Retinal pigment epithelial cell (primary cell): ENCODE results near the gene PRKCZ.

Experiments used
- DNase-seq: peaks from one replicate; pipeline ENCODE4 v3.0.0-alpha.2; 2010; ENCODE audit warnings: low read depth
- H3K4me3 ChIP-seq: 2 replicates; pipeline ENCODE4 v1.5.1; 2011; ENCODE audit warnings: mild to moderate bottlenecking, low read length, control low read depth, moderate library complexity
- TF ChIP-seq, protein P1 (sequence below): conservative IDR thresholded peaks from 2 replicates; pipeline ENCODE4 v1.5.1; 2011; ENCODE audit warnings: low read depth, low read length, control low read depth, inconsistent platforms

Gene PRKCZ

DNA sequence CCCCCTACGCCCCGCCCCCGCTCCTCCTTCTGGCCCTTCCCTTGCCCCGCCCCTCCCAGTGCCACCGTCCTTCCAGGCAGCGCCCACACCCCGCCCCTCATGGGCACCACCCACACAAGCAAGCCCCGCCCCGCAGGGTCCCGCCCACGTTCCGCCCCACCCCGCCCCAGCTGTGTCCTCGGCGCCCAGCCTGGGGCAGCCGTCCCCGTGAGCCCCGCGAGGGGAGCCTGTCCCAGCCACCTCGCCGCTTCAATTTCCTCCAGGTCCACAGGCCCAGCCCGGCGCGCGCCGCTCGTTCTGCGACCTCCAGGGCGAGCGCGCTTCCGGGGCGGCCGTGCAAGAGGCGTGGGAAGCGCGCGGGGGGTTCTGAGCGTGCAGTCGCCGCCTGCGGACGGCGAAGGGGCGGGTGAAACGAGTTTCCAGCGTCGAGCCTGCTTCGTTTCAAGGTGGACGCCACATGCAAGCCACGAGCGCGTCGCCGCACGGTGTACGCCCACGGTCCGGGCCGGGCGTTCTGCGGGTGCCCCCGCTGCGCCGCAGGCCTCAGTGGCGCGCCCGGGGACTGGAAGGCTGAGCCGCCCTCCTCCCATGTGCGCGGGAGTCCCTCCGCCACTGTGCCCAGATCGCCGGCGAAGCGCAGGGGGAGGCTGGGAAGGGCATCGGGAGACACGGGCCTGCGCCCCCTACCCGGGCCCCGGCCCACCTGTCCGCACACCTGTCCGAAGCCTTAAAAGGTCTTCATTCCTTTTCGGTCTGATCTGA is 155.2 kb downstream of the PRKCZ start:
- peak overlapping the region; percentile 28 for H3K4me3 ChIP-seq
- TF ChIP-seq, protein P1, sequence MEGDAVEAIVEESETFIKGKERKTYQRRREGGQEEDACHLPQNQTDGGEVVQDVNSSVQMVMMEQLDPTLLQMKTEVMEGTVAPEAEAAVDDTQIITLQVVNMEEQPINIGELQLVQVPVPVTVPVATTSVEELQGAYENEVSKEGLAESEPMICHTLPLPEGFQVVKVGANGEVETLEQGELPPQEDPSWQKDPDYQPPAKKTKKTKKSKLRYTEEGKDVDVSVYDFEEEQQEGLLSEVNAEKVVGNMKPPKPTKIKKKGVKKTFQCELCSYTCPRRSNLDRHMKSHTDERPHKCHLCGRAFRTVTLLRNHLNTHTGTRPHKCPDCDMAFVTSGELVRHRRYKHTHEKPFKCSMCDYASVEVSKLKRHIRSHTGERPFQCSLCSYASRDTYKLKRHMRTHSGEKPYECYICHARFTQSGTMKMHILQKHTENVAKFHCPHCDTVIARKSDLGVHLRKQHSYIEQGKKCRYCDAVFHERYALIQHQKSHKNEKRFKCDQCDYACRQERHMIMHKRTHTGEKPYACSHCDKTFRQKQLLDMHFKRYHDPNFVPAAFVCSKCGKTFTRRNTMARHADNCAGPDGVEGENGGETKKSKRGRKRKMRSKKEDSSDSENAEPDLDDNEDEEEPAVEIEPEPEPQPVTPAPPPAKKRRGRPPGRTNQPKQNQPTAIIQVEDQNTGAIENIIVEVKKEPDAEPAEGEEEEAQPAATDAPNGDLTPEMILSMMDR = no peak
- peak; percentile 62 for DNase-seq

DNA sequence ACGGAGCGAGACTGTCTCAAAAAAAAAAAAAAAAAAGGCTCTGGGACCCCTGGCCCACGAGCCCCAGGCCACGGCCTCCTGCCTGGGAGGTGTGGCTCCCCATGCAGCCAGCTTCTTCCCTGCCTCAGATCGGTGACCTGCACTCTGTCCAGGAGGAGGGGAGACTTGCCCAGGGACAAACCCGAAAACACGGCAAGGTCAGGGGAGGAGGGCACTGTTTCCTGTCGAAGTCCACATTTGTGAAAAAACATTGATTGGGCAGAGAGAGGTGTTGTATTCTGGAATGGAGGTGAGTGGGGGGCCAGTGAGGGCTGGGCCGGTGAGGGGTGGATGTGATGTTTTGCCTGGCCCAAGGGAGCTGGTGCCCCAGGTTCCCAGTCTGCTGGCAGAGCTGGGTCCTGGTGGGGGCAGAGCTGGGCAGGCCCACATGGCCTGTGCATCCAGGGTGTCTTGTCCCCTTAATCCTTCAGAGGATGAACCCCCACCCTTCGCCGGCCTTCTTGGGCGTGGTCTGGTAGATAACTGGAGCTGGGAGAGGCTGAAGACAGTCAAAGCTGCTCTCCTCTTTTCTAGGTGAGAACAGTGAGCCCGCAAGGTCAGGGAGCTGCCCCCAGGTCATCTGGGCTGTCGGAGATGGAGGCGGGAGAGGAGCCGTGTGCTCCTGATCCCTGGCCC is 156.7 kb downstream of the PRKCZ start:
- TF ChIP-seq, protein P1 = no peak
- no peak for DNase-seq
- no peak overlapping the region for H3K4me3 ChIP-seq

DNA sequence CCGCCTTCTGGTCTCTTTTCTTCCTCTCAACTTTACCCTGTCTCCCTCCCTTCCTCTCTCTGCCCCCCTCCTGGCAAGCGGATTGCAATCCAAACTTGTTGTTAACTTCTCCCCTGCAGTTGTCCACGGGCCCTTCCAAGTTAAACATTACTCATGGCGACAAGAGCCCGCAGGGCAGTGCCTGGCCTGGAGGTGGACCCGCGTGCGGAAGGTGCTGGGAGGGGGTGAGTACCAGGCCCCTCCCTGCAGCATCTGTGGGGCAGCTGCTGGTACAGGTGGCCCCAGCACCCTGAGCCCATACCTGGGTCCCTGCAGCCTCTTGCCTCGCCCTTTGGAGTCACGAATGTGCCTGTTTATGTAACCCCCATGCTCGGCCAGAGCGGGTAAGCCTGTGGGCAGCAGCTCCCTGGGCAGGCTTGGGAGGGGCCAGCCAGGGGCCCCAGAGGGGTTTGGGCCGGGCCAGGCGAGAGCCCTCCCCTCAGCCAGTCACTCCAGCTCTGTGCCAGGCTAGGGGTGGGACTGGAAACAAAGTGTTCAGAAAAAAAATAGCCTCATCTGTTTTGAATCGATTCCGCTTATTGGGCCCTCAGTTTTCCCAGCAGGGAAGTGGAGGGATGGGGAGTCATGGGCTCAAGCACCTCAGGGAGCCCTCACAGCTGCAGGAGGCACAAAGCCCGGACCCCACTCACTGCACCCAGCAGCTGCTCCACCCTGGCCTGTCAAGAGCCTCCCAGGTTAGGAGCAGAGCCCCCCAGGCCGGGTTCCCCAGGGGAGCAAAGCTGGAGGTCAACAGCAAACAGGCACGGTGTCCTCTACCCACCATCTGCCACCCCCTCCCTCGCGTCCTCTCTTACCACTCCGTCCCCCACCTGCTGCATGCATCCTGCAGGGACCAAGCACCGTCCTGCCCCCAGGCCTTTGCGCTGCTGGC is 158.4 kb downstream of the PRKCZ start:
- DNase-seq = no peak
- H3K4me3 ChIP-seq = no peak overlapping the region
- TF ChIP-seq, protein P1 = no peak

DNA sequence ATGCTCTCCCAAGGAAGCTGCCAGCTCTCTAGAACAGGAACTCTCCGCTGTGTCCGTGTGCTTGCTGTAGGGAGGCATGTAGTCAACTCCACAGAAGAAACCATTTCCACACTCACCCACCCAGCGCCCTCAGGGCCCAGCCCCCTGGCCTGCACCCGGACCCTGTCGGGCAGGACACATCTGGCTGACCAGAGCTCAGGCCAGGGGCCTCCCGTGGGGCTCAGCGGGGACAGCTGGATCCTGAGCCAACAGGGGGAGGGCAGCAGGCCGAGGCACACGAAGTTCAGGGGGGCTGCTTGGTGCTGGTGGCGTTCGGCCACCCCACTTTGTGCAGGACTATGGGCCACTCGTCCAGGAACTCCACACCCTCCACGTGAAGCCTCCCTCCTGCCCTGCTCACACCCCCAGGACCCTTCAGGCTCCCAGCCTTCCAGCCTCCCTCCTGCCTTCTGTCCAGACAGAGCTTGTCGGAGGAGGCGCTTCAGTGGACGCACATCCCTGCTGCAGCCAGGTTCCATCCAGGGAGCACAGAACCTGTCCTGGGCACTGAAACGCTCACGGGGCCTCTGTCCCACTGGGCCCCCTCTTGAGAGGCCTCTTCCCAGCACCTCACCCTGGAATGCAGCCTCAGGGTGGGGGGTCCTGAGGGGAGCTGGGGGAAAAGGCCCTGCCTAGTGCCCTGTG is 159.3 kb downstream of the PRKCZ start:
- H3K4me3 ChIP-seq = no peak overlapping the region
- no peak for DNase-seq

DNA sequence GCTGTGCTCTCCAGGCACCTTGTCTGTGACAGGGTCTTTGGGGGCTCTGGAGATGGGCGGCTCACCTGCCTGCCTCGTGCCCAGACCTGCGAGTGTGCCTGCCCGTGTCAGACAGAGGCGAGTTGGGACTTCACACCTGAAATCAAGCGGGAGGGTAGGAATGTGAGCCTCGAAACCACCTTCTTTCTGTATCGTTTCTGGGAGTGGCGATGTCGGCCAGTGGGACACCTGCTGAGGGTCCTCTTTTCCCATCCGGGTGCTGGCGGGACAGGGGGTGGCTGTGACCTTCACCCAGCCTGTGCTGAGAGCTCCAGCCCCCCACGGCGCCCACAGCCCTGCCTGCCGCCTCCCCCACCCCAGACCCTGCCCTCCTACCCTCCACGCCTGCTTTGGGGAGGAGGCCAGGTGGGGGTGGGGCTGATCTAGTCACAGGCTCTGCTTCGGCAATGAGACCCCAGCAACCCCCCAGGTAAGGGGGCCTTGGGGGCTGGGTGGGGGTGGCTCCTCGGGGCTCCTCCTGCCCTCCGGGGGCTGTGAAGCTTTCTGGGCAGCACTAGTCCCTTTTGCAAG is 160.0 kb downstream of the PRKCZ start:
- TF ChIP-seq, protein P1 = no peak
- no peak overlapping the region for H3K4me3 ChIP-seq
- no peak for DNase-seq

More for the DNA sequence above, 159.3 kb downstream of the PRKCZ start:
- TF ChIP-seq, protein P1 = no peak

DNA sequence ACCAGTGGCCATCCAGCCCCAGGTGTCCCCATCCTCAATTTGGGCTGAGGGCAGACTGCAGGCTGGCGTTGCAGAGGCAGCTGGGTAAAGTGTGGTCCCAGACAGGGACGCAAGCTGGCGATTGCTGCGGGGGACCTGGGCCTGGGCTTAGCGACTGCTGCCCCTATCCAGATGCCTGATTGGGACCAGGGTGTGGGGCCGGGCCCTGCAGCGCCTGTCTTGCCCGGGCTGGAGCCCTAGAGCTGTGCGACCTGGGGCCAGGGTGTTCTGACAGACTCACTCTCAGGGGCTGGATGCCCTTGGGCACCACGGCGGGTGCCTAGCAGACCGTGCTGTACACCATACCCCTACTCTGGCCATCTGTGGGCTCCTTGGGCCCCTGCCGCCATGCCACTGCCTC is 160.6 kb downstream of the PRKCZ start:
- H3K4me3 ChIP-seq = no peak overlapping the region
- no peak for DNase-seq
- TF ChIP-seq, protein P1 = no peak
